Activated CD4-positive, alpha-beta T cell treated with anti-CD3 and anti-CD28 coated beads for 36 hours (primary cell): ENCODE data around the gene POT1. TPM values are rescaled to one million over a fixed set of nuclear protein-coding genes. Genes with fewer than 3 reads are reported as not detected.

Experiments used
- ATAC-seq: fragments of 200-7000 bp; cut with Tn5 transposase; one replicate; pipeline ENCODE4 v1.10.0; 2021; ENCODE audit warnings: mild to moderate bottlenecking, moderate library complexity
- CTCF ChIA-PET: fragments of 350-600 bp; sonication (Branson Sonifier 250); formaldehyde crosslinking; loops from one replicate; lab custom pipeline; 2021; ENCODE audit warnings: antibody characterized with exemption; lab: Charles Lee
- POLR2A ChIA-PET: fragments of 350-600 bp; sonication (Branson Sonifier 250); formaldehyde crosslinking; loops from one replicate; lab custom pipeline; 2021; ENCODE audit warnings: antibody characterized with exemption, inconsistent platforms; lab: Charles Lee
- DNase-seq: peaks from one replicate; pipeline ENCODE4 v3.0.0-alpha.2; 2020
- H3K27ac Mint-ChIP-seq: one replicate; pipeline ENCODE4 v1.8.0; 2021; ENCODE audit warnings: mixed read lengths
- H3K27me3 Mint-ChIP-seq: one replicate; pipeline ENCODE4 v1.8.0; 2021; ENCODE audit warnings: mixed read lengths
- H3K36me3 Mint-ChIP-seq: one replicate; pipeline ENCODE4 v1.8.0; 2021; ENCODE audit warnings: low read depth, mixed read lengths
- H3K4me1 Mint-ChIP-seq: one replicate; pipeline ENCODE4 v1.8.0; 2021; ENCODE audit warnings: mixed read lengths
- H3K4me3 Mint-ChIP-seq: one replicate; pipeline ENCODE4 v1.8.0; 2021; ENCODE audit warnings: mild to moderate bottlenecking, moderate library complexity, mixed read lengths
- H3K9me3 Mint-ChIP-seq: one replicate; pipeline ENCODE4 v1.8.0; 2021; ENCODE audit warnings: low read depth, mixed read lengths
- intact Hi-C, 2 experiments: fragments of 100-400 bp; cut with DNase I in 1 of 2; cut with micrococcal nuclease in 1 of 2; formaldehyde crosslinking; loops; one replicate each; pipeline versions ENCODE4 v1.14.2 to v1.15.1; 2022 to 2024; cut with DNase I, micrococcal nuclease
- total RNA-seq, 2 experiments: library from RNA; stranded (reverse); gene quantifications; one replicate each; pipeline ENCODE4 v1.2.3, GENCODE V29; 2021

POT1 gene
- total RNA-seq, 2 experiments from 2014 or later = 33.9 to 51.3 TPM

DNA sequence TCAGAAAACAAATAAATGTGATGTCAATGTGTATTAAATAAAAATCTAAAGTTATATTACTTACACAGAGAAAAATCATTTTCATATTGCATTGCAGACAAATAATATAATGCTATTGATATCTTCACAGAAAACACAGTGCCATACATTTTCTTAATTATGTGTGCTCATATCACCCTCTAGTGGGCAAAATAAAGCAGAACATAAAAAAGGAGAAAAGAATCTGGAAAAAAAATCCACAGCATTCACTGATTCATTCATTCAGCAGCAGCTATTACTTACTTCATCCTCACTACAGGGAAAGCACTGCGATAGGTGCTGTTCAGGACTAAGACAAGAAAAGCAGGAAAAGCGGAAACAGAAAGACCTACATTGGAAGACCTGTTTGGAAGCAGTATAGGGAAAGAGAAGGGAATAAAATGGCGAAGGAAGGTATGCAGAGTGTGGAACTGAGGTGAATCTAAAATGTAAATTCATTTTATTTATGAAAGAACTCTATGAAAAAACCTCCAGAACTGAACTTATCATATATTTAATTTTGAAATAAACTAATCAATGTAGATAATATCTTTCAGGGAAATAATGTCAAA, 73.2 kb downstream of the POT1 start:
- DNase-seq (no peak), ATAC-seq (no peak)
- CTCF ChIA-PET = interaction anchor here (1.1 kb wide), 1 partner anchor 701 kb away, joined by 4 read pairs; no protein-coding TSS in a partner anchor
- no peaks in the 10 kb centered on the region for H3K27me3 Mint-ChIP-seq
- POLR2A ChIA-PET = no interaction called here
- H3K4me1 Mint-ChIP-seq = no peaks in the 10 kb centered on the region
- no peaks in the 10 kb centered on the region for H3K9me3 Mint-ChIP-seq
- intact Hi-C loops = loop anchor here in 1 of 2 experiments (2.0 to 5.0 kb wide), 2 partner anchors 699 to 756 kb away; no protein-coding TSS in a partner anchor
- H3K4me3 Mint-ChIP-seq = no peak overlapping the region
- no peak overlapping the region for H3K27ac Mint-ChIP-seq
- peaks cover 25% of the 10 kb centered on the region for H3K36me3 Mint-ChIP-seq

DNA sequence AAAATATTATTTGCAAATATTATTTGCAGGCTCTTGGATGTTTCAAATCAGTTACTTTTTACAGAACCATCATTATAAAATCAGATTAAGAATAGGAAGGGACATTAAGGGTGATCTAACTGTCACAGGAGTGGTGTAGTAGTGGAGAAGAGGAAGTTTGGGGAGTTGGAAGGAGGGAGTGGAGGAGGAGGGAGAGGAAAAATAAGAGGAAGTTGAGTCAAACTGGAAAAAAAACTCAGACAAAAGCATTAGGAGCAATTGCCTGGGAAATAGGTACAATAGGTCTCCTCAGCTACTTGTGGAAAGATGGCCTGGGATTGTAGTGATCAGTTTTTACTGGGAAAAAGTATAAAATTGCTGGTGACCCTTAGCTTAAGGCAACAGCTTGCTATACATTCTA, 86.3 kb downstream of the POT1 start:
- intact Hi-C loops = no loop called here
- H3K9me3 Mint-ChIP-seq = no peaks in the 10 kb centered on the region
- ChIA-PET POLR2A (no interaction called here), CTCF (interaction anchor here (1.0 kb wide), 1 partner anchor 15 kb away, joined by 3 read pairs; no protein-coding TSS in a partner anchor)
- no peak overlapping the region for H3K4me3 Mint-ChIP-seq
- ATAC-seq (no peak), DNase-seq (no peak)
- H3K27ac Mint-ChIP-seq = no peak overlapping the region
- H3K4me1 Mint-ChIP-seq = peaks cover 5% of the 10 kb centered on the region
- H3K36me3 Mint-ChIP-seq = peaks cover 21% of the 10 kb centered on the region
- H3K27me3 Mint-ChIP-seq = no peaks in the 10 kb centered on the region

DNA sequence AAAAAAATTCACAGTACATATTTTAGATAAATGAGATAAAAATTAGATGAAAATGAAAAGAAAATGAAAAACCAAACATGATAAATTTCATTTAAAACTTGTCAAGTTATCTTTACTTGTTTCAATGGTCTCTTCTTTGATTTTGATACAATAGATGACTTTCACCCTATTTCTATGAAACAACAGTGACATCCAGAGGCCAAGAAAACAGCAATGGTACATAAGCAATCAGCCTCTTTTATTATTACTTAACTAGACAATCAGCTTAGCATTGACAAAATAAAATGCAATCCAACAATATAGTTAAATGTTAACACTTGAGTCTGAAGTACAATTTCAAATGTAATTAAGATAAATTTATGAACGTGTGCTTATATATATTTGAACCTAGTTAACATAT, 89.2 kb downstream of the POT1 start:
- Mint-ChIP-seq H3K27me3 (no peaks in the 10 kb centered on the region), H3K4me1 (peaks cover 5% of the 10 kb centered on the region), H3K36me3 (peaks cover 18% of the 10 kb centered on the region), H3K9me3 (no peaks in the 10 kb centered on the region), H3K4me3 (no peak overlapping the region), H3K27ac (no peak overlapping the region)
- no peak for ATAC-seq
- DNase-seq = no peak
- intact Hi-C loops = no loop called here
- CTCF ChIA-PET = no interaction called here
- POLR2A ChIA-PET = no interaction called here

DNA sequence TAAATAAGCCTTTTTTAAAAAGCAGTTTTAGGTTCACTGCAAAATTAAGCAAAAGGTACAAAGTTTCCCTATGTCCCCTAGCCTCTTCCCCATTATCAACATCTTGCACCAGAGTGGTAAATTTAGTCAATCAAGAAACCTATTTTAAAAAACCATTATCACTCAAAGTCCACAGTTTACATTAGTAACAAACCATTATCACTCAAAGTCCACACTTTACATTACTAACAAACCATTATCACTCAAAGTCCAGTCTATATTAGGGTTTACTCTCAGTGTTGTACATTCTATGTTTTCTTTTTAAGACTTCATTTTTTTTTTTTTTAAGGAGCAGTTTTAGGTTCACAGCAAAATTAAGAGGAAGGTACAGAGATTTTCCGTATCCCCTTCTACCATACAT, 89.9 kb downstream of the POT1 start:
- POLR2A ChIA-PET = no interaction called here
- Mint-ChIP-seq H3K27ac (no peak overlapping the region), H3K27me3 (no peaks in the 10 kb centered on the region), H3K36me3 (peaks cover 22% of the 10 kb centered on the region), H3K9me3 (no peaks in the 10 kb centered on the region), H3K4me3 (no peak overlapping the region), H3K4me1 (peaks cover 2% of the 10 kb centered on the region)
- CTCF ChIA-PET = interaction anchor here (0.6 kb wide), 1 partner anchor 554 kb away, joined by 4 read pairs; no protein-coding TSS in a partner anchor
- intact Hi-C loops = no loop called here
- DNase-seq (no peak), ATAC-seq (no peak)

DNA sequence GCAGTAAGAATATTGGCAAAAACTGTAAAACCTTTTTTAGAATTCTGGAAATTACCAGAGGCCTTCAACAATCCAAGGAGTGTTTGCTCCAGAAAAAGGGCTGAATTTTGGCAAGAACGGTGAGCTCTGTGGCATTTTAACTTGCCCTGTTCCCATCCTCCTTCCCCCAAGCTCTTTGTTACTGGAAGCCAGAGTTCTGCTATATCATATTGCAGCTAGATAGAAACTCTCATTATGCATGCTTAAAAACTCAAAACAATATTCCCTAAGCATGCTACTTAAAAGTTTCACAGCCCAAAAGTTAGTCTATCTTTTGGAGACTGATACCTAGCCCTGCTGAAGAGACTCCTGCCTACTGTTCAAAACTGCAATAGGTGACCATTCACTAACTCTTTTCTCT, 93.5 kb downstream of the POT1 start:
- H3K9me3 Mint-ChIP-seq = no peaks in the 10 kb centered on the region
- POLR2A ChIA-PET = no interaction called here
- H3K27me3 Mint-ChIP-seq = no peaks in the 10 kb centered on the region
- peaks cover 32% of the 10 kb centered on the region for H3K36me3 Mint-ChIP-seq
- no peak for ATAC-seq
- intact Hi-C loops = no loop called here
- no peak overlapping the region for H3K27ac Mint-ChIP-seq
- DNase-seq = no peak
- CTCF ChIA-PET = interaction anchor here (0.6 to 0.8 kb wide), 2 partner anchors 220 to 1354 kb away, joined by 3 to 4 read pairs; no protein-coding TSS in a partner anchor
- no peak overlapping the region for H3K4me3 Mint-ChIP-seq
- H3K4me1 Mint-ChIP-seq = no peaks in the 10 kb centered on the region

DNA sequence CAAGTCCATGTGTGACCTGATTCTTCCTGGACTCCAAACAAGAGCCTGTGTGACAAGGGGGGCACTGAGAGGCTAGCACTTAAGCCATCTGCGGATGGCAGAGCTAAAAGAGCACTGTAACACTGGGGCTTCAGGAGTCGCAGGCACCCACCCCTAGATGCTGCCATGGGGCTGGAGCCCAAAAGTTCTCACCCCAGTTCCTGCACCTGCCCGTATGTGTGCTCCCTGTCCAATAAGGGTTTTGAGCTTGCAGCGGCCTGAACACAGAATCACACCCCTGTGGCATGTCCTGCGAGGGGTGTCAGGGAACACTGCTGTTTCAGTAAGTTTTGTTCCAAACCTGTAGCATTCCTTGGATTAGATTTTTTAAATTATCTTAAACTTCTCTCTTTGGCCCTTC, 110.8 kb downstream of the POT1 start:
- POLR2A ChIA-PET = no interaction called here

DNA sequence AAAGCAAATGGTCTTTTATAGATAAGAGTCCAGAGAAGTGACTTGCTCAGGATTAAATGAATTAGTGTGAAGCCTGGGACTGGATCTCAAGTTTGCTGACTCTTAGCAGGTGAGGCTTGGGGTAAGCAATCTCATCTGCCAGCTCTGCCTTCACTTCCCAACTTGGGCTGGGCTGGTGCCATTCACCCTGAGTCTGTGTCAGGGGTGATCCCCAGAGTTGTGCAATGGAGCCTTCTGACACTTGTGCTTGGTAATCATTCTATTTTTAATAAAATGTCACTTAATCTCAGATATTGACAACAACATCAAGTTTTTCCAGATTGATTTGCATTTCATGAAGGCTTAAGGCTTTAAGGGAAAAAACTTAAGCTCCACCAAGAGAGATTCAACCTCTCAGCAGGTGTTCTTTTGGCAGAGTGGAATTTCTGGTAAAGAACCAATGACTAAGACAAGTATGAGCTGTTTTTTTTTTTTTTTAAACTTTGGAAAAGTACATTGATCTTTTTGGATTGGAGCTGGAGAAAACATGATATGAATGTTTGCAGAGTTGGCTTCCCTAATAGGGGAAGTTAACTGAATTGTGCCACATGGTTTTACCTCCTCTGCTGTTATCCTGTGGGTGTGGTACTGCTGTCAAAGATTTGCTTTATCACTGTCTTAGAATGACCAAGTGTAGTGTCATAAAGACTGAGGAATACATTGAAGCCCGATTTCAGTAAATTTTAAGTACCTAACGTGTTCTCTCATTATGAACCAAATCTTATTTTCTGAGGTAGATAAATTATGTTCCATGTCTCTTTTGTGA, 115.4 kb downstream of the POT1 start:
- Mint-ChIP-seq H3K36me3 (no peaks in the 10 kb centered on the region), H3K9me3 (no peaks in the 10 kb centered on the region), H3K27ac (no peak overlapping the region), H3K4me3 (no peak overlapping the region), H3K4me1 (no peaks in the 10 kb centered on the region), H3K27me3 (peaks cover 8% of the 10 kb centered on the region)
- intact Hi-C loops = no loop called here
- ChIA-PET CTCF (interaction anchor here (0.6 kb wide), 1 partner anchor 333 kb away, joined by 3 read pairs; no protein-coding TSS in a partner anchor), POLR2A (no interaction called here)
- ATAC-seq (no peak), DNase-seq (no peak)

More for the DNA sequence above, 110.8 kb downstream of the POT1 start:
- Mint-ChIP-seq H3K36me3 (peaks cover 16% of the 10 kb centered on the region), H3K27me3 (peaks cover 3% of the 10 kb centered on the region), H3K4me1 (no peaks in the 10 kb centered on the region), H3K27ac (no peak overlapping the region), H3K9me3 (no peaks in the 10 kb centered on the region), H3K4me3 (no peak overlapping the region)
- CTCF ChIA-PET = no interaction called here
- DNase-seq (no peak), ATAC-seq (no peak)
- intact Hi-C loops = no loop called here

DNA sequence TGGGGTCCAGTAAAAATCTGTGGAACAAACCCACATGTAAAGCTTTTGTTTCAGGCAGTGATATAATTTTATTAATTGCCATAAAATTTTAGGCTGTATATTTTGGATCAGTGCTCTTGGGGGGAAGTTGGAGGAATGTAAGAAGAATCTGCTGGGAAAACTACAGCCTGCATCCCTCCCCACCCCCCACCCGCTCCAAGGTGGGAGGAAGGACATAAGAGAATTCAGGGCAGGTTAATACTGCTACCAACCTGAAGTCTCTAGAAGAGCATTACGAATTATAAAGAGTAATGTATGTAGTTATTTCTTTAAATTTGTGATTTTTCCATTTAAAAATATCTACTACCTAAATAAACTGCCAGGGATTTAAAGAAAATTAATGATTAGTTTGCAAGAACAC, 116.9 kb downstream of the POT1 start:
- no peak overlapping the region for H3K4me3 Mint-ChIP-seq
- DNase-seq (no peak), ATAC-seq (no peak)
- H3K36me3 Mint-ChIP-seq = no peaks in the 10 kb centered on the region
- no peaks in the 10 kb centered on the region for H3K9me3 Mint-ChIP-seq
- POLR2A ChIA-PET = no interaction called here
- CTCF ChIA-PET = no interaction called here
- H3K27ac Mint-ChIP-seq = no peak overlapping the region
- no peaks in the 10 kb centered on the region for H3K4me1 Mint-ChIP-seq
- H3K27me3 Mint-ChIP-seq = peaks cover 8% of the 10 kb centered on the region
- intact Hi-C loops = no loop called here

DNA sequence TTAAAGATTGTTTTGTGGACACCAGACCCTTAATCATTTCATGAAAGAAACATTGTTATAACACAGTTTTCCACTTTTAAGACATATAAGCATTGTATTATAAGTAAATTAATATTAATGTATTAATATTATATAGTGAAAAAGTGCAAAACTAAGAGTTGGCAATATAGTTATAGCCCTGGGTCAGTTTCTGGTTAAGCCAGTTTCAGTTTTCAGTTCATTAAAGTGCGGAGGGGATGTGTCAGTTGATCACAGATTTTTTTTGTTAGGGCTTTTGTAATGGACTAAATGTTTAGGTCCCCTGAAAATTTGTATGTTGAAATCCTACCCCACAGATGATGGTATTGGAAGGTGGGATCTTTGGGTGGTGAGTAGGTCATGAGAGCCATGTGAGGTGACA, 118.3 kb downstream of the POT1 start:
- ChIA-PET CTCF (no interaction called here), POLR2A (no interaction called here)
- no peaks in the 10 kb centered on the region for H3K4me1 Mint-ChIP-seq
- ATAC-seq = no peak
- H3K9me3 Mint-ChIP-seq = no peaks in the 10 kb centered on the region
- no peak overlapping the region for H3K4me3 Mint-ChIP-seq
- intact Hi-C loops = no loop called here
- no peak for DNase-seq
- H3K27ac Mint-ChIP-seq = no peak overlapping the region
- H3K27me3 Mint-ChIP-seq = peaks cover 8% of the 10 kb centered on the region
- H3K36me3 Mint-ChIP-seq = no peaks in the 10 kb centered on the region

DNA sequence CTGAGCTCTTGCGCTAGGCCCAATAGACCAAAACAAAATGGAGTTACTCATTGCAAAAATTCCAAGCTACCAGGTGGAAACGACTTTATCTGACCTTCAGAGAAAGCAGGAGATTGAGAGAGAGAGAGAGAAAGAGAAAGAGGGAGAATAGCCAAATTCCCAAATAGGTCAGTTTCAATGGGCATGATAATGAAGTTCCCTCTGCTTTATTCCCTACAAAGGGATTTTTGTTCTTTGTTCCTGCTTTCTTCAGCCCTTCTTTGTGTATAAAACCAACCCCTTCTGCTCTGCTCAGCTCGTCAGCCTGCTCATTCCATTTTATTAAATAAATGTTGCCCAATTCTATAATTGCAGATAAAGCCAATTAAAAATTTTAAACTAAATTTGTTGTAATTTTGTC, 119.0 kb downstream of the POT1 start:
- Mint-ChIP-seq H3K4me3 (no peak overlapping the region), H3K36me3 (no peaks in the 10 kb centered on the region), H3K27ac (no peak overlapping the region), H3K4me1 (no peaks in the 10 kb centered on the region), H3K27me3 (peaks cover 8% of the 10 kb centered on the region), H3K9me3 (no peaks in the 10 kb centered on the region)
- DNase-seq = no peak
- intact Hi-C loops = no loop called here
- no peak for ATAC-seq
- ChIA-PET POLR2A (no interaction called here), CTCF (no interaction called here)

DNA sequence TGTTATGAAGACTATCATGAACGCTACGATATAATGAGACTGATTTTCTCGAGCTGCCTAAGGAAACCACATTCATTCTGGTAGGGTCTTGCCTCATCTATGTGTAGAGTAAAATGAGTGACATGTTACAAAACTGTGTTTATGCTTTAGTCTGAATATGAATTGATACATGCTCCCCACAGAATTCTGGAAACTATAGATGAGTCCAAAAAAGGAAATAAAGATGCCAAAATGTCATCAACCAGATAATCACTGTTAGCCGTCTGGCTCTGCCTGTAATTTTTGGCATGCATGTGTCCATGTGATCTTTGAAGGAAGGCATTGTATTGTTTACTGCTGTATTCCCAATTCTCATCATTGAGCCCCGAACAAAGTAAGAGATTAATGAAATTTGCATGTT, 121.4 kb downstream of the POT1 start:
- DNase-seq (no peak), ATAC-seq (no peak)
- ChIA-PET POLR2A (no interaction called here), CTCF (no interaction called here)
- Mint-ChIP-seq H3K27ac (no peak overlapping the region), H3K4me3 (no peak overlapping the region), H3K9me3 (no peaks in the 10 kb centered on the region), H3K36me3 (no peaks in the 10 kb centered on the region), H3K27me3 (peaks cover 5% of the 10 kb centered on the region), H3K4me1 (no peaks in the 10 kb centered on the region)
- intact Hi-C loops = no loop called here

DNA sequence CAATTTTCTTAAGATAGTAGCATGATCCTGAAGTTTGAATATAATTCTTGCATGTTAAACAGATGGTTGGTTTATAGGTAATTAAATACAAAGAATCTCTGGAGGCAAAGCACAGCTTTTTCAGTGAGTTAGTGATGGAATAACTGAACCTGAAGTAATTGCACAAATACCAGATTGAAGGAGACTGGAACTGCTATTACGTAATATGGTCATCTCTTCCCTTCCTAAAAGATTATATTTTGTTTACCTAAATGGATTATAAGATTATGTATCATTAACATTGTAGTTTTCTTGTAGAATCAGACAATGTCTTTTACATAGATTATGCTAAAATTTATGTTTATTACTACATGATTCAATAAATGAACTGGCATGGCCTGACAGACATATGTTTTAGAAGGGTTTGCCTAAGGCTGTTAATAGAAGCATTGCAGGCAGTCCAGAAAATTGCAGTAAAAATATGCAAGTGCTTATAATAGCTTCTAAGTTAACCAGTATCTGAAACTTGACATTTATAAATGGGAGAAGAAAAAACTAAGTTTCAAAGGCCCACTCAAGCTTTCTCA, 128.2 kb downstream of the POT1 start:
- Mint-ChIP-seq H3K36me3 (no peaks in the 10 kb centered on the region), H3K27me3 (peaks cover 10% of the 10 kb centered on the region), H3K9me3 (peaks cover 2% of the 10 kb centered on the region), H3K4me1 (no peaks in the 10 kb centered on the region), H3K27ac (no peak overlapping the region), H3K4me3 (no peak overlapping the region)
- ATAC-seq = no peak
- POLR2A ChIA-PET = no interaction called here
- no peak for DNase-seq
- CTCF ChIA-PET = no interaction called here
- intact Hi-C loops = no loop called here
